GM15510 (cell line): ENCODE data around the gene CENPP.

Experiments
- POLR2A ChIP-seq: IDR thresholded peaks from 3 replicates; pipeline ENCODE4 v1.6.1; 2011; ENCODE audit warnings: borderline replicate concordance; ENCODE audit not compliant: insufficient read length; ENCODE audit errors: extremely low read depth

Gene CENPP

GRCh38 chr9:92492781-92493401 lies 167.1 kb downstream of the CENPP start:
- no peak for TF ChIP-seq POLR2A

DNA sequence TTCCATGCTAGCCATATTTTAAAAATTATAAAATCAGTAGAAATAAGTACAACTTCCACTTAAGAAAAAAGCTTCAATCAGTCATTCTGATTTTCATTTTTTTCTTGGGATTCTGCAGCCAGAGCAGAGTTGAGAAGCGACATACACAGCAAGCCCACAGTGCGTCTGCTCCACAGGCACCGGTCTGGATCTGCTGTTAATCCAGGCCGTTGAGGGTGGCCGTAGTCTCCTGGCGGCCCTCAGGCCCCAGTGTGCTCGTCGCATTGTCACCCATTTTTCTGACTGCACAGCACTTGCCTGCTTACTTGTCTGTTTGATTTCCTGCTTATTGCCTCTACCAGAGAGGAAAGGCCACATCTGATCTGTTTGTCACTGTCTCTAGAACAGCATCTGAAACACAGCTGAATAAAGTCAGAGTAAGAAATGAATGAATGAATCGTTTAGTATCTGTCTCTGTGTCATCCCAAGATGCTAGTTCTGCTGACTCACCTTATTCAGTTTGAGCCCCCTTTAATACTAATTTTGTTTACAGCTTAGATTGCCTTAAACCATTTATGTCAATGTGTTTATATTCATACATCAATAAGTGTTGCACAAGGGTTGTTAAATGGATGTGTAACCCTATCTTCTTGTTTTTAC lies 168.1 kb downstream of the CENPP start:
- TF ChIP-seq POLR2A = no peak

DNA sequence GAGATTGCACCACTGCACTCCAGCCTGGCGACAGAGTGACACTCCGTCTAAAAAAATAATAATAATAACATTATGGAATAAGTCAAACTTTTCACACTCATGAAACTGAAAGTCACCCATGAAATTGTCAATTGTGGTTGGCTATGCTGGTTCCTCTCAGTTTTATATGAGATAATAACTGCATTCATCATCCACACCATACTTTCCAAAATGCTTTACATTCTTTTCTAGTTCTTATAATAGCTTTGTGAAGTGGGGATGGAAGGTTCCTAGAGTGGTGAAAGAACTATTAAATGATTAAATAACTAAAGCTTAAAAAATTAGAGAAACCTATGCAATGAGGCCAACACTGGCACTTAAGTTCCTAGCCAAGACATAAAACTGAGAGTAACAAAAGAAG lies 169.1 kb downstream of the CENPP start:
- no peak for TF ChIP-seq POLR2A

GRCh38 chr9:92496396-92497176 lies 170.8 kb downstream of the CENPP start:
- no peak for TF ChIP-seq POLR2A

- no peak for TF ChIP-seq POLR2A
Observed at GRCh38 chr9:92499701-92500100, 173.9 kb downstream of the CENPP start.

GRCh38 chr9:92500725-92501124 lies 175.0 kb downstream of the CENPP start:
- TF ChIP-seq POLR2A = no peak

DNA sequence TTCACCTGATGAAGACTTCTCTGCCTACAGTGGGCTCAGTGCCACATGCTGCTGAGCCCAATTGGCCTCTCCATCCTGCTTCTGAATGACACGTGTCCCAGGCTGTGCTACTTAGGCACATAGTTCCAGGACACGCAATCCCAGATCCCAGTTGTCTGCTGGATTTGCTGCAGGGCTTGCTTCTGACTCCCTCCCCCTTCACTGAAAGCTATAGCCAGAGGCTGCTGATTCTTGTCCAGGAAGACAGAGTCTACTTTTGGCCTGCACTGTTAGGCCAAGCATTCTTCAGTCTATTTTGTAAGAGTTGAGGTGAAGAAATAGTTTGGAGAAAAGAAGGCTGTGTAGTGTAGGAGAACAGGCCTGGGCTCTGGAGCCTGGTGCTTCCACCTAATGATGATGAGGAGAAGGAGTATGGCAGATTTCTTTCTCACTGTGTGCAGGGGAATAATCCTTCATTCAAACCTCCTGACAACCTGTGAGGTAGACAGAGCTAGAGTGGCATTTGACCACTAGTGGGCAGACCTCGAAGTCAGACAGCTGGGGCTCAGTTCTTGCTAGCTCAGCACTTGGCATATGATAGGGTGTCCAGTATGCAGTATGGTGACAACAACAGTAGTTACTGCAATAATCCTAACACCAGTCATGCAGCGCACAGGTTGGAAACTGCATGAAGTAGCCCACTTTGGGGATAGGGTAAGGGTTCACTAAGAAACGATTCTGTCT lies 176.1 kb downstream of the CENPP start:
- no peak for TF ChIP-seq POLR2A

GRCh38 chr9:92503156-92503555 lies 177.4 kb downstream of the CENPP start:
- TF ChIP-seq POLR2A = no peak

DNA sequence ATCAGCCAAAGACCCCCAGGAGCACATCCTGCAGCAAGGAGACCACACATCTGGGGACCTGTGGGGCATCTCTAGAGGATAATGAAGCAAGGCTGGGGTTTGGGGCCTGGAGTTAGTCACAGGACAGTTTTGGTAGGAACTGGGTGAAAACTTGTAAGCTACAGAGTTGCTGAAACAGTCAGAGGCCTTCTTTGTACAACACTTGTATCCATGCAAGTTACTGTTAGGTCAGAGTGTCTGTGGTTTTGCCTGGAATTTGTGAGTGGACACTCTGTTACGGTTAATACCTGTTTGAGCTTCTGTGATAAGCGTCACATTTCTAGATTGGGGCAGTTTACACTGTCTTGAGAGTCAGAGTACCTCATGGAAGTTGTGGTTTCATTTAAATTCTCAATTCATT lies 179.1 kb downstream of the CENPP start:
- no peak for TF ChIP-seq POLR2A

DNA sequence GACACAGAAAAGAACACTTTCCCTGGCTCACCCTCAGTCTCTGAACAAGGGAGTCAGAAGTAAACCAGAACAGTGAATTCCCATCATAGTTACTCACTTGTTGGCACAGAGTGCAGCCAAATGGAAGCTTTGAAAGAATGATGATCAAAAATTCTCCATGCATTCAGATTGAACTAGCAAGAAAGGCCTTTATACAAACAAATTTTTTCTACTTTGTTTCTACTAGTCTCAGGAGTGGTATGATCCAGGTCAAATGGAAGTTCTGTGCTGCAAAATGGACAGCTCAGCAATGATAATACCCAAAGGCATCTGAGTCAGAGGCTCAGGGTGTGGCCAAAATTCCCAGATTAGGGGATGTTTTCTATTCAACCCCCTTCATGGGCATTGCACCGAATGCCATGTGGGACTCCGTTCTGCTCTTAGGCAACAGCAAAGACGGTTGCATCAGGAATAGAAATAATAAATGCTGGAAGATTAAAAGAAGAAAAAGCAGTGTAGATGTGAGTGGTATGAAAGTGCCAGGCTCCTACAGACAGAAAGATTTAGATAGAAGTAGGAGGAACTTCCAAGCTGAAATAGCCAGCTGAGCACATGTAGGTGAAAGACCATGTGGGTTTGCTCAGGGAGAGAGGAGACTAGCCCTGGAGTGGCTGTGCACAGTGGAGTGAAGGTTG lies 180.6 kb downstream of the CENPP start:
- TF ChIP-seq POLR2A = no peak

DNA sequence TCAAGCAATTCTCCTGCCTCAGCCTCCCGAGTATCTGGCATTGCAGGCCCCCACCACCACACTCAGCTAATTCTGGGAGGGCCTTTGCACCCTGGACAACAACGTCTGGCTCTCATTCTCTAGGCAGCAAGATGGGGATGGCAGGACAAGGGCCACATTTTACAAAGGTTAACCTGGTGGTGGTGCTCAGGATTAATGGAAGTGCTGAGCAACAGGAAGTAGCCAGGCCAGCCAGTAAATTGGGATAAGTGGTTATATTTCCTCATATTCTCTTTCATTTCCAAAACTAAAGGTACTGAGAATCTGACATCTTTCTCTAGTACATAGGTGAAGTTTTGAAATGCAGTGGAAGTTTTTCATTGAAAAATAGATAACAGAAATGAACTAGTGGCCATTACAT lies 181.3 kb downstream of the CENPP start:
- no peak for TF ChIP-seq POLR2A

- TF ChIP-seq POLR2A = no peak
Observed at GRCh38 chr9:92507496-92507895, 181.7 kb downstream of the CENPP start.

GRCh38 chr9:92508018-92508820 lies 182.5 kb downstream of the CENPP start:
- TF ChIP-seq POLR2A = no peak

DNA sequence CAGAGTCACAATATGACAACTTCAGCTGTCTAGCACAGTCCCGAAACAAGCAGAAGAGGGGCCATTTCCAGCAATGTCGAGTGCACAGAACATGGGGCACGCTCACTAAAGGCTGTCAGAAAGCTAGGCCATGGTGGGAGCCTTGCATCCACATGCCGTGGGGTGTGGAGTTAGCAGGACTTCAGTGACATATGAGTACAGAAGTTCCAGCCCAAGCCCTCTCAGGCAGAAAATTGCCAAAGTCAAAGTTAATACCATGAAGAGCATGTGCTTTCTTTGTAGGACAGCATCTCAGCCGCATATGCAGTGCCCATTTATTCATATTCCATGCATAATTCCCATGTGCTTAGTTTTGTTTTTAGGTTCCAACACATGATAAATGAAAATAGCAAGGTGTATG lies 183.3 kb downstream of the CENPP start:
- TF ChIP-seq POLR2A = no peak
